Erythroblast (primary cell): ENCODE results near the gene CBLB.

Experiments used
- GATA1 ChIP-seq: IDR thresholded peaks from 2 replicates; pipeline ENCODE4 v1.6.1; 2011; ENCODE audit warnings: low read depth, mild to moderate bottlenecking, control low read depth, low read length, moderate library complexity
- POLR2A ChIP-seq: IDR thresholded peaks from 2 replicates; pipeline ENCODE4 v1.6.1; 2011; ENCODE audit warnings: mild to moderate bottlenecking, low read length

DNA sequence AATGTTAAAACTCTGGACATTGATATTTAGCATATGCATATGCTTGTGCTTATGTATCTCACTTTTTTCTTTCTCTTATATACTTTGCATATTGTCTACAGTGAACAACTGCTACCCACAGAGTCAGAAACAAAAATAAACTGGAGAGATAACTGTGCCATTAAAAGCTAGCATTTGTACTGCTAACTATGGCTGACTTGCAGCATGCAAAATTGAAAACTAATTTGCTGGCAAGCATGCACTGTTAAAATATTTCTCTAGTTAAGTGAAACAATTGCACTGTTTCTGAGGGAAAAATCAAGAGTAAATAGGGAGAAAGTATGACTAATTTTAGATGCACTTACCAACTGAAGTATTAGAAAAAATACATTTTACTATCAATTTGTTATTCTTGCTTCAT, 177.8 kb downstream of the CBLB start:
- no peak for TF ChIP-seq POLR2A
- no peak for TF ChIP-seq GATA1
